ENCODE results near the gene WNT16.

Gene WNT16

GRCh38 chr7:121366852-121367431, 38.1 kb downstream of the WNT16 start:
- H3F3A ChIP-seq (ENCODE audit: control insufficient read depth, insufficient read depth): peaks cover 19% of the 10 kb centered on the region
- no peaks in the 10 kb centered on the region for H3K27me3 ChIP-seq (ENCODE audit: control insufficient read depth, low read length)
- peaks cover 62% of the 10 kb centered on the region for H3K4me1 ChIP-seq (ENCODE audit: control insufficient read depth, low read length)
- TF ChIP-seq EZH2phosphoT487 (IDR thresholded peaks at IDR 0.05; ENCODE audit: borderline replicate concordance, low read length): no peak
- TF ChIP-seq CTCF (IDR thresholded peaks at IDR 0.05; ENCODE audit: low read depth, low read length, poor library complexity, severe bottlenecking): peak; percentile 93
- H3K36me3 ChIP-seq (ENCODE audit: control insufficient read depth, low read length): peaks cover 90% of the 10 kb centered on the region
- no peaks in the 10 kb centered on the region for H3K9me3 ChIP-seq (ENCODE audit: control insufficient read depth, insufficient read depth, low read length)
- no peaks in the 10 kb centered on the region for H3K9me2 ChIP-seq (replicated peaks; ENCODE audit: control insufficient read depth, low read length)
- peaks cover 3% of the 10 kb centered on the region; the same call in 1 of the 2 replicates for H4K20me1 ChIP-seq (ENCODE audit: control insufficient read depth, insufficient read depth, low read depth, low read length)
- peak overlapping the region; percentile 68 for H3K4me2 ChIP-seq (ENCODE audit: low read length)
- peak overlapping the region; percentile 3; the same call in 1 of the 2 replicates for H3K4me3 ChIP-seq (ENCODE audit: low read length)
- H3K79me2 ChIP-seq (ENCODE audit: control insufficient read depth, low read length): peaks cover 76% of the 10 kb centered on the region
- peak overlapping the region; percentile 95 for H3K27ac ChIP-seq (ENCODE audit: low read depth, low read length)

GRCh38 chr7:121369462-121369861, 40.7 kb downstream of the WNT16 start:
- Histone ChIP-seq H3K9me3 (ENCODE audit: control insufficient read depth, insufficient read depth, low read length) (no peaks in the 10 kb centered on the region), H3K4me2 (ENCODE audit: low read length) (peak overlapping the region; percentile 68), H3K27ac (ENCODE audit: low read depth, low read length) (peak overlapping the region; percentile 95), H3F3A (ENCODE audit: control insufficient read depth, insufficient read depth) (peaks cover 37% of the 10 kb centered on the region), H3K4me3 (ENCODE audit: low read length) (peak overlapping the region; percentile 62), H3K79me2 (ENCODE audit: control insufficient read depth, low read length) (peaks cover 73% of the 10 kb centered on the region), H3K9me2 (replicated peaks; ENCODE audit: control insufficient read depth, low read length) (no peaks in the 10 kb centered on the region), H3K36me3 (ENCODE audit: control insufficient read depth, low read length) (peaks cover 75% of the 10 kb centered on the region), H3K4me1 (ENCODE audit: control insufficient read depth, low read length) (peaks cover 88% of the 10 kb centered on the region), H4K20me1 (ENCODE audit: control insufficient read depth, insufficient read depth, low read depth, low read length) (peaks cover 3% of the 10 kb centered on the region; the same call in 1 of the 2 replicates), H3K27me3 (ENCODE audit: control insufficient read depth, low read length) (no peaks in the 10 kb centered on the region)
- no peak for TF ChIP-seq EZH2phosphoT487 (IDR thresholded peaks at IDR 0.05; ENCODE audit: borderline replicate concordance, low read length)
- no peak for TF ChIP-seq CTCF (IDR thresholded peaks at IDR 0.05; ENCODE audit: low read depth, low read length, poor library complexity, severe bottlenecking)

- Histone ChIP-seq H3K79me2 (ENCODE audit: control insufficient read depth, low read length) (peaks cover 62% of the 10 kb centered on the region), H3K9me3 (ENCODE audit: control insufficient read depth, insufficient read depth, low read length) (no peaks in the 10 kb centered on the region), H3K36me3 (ENCODE audit: control insufficient read depth, low read length) (peaks cover 76% of the 10 kb centered on the region), H3K4me1 (ENCODE audit: control insufficient read depth, low read length) (peaks cover 99% of the 10 kb centered on the region), H4K20me1 (ENCODE audit: control insufficient read depth, insufficient read depth, low read depth, low read length) (no peaks in the 10 kb centered on the region), H3K4me2 (ENCODE audit: low read length) (peak overlapping the region; percentile 68), H3K4me3 (ENCODE audit: low read length) (peak overlapping the region; percentile 62), H3K27ac (ENCODE audit: low read depth, low read length) (peak overlapping the region; percentile 95), H3K27me3 (ENCODE audit: control insufficient read depth, low read length) (no peaks in the 10 kb centered on the region), H3K9me2 (replicated peaks; ENCODE audit: control insufficient read depth, low read length) (no peaks in the 10 kb centered on the region), H3F3A (ENCODE audit: control insufficient read depth, insufficient read depth) (peaks cover 45% of the 10 kb centered on the region)
- no peak for TF ChIP-seq CTCF (IDR thresholded peaks at IDR 0.05; ENCODE audit: low read depth, low read length, poor library complexity, severe bottlenecking)
Measured at GRCh38 chr7:121371367-121371766, 42.6 kb downstream of the WNT16 start.
